ENCODE measurements around the gene ZBTB2. TPM values are rescaled to one million over a fixed set of nuclear protein-coding genes. Genes with fewer than 3 reads are reported as not detected.

ZBTB2 gene
- total and polyA plus RNA-seq, 8 donors: 3.1 to 6.6 (median 4.3) TPM

DNA sequence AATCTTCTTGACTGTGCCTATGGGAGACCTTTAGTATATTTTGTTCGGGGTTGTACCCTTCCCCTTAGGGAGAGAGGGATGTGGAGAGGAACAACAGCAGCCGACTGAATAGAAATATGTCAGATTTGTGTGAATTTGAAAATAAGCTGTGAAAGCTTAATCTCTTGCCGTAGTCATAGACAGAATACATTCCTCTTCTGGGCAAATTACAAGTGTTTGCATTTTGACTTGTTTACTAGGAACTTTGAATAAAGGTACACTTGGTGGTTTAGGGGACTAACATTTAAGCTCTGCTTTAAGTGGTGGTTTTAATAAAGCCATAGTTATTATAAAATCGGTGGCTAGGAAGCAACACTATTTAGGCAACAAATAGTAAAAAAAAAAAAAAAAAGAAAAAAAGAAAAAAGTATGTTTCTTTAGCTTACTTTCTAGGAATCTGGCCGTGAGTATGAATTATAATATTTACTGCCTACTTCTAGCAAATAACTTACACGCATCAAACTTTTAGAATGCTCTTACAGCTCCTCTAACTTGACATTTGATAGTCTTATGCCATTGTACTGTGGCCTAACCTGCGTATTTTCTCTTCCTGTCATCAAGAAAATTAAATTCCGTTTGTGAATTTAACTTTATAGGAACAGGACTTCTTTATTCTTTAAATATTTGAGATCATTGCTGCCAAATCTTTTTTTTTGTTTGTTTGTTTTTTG is 65.1 kb downstream of the ZBTB2 start:
- FAIRE-seq (no peak), DNase-seq (no peak), ATAC-seq (peak in 1 of 4 donors; percentile 2)
- intact Hi-C loops (cut with DNase I): loop anchor here in 1 of 3 donors (10.0 kb wide), 1 partner anchor 321 kb away; no protein-coding TSS in a partner anchor
- Histone ChIP-seq H3K9me3 (no peaks in the 10 kb centered on the region), H3K4me3 (no peak overlapping the region), H3K27ac (no peak overlapping the region), H3K27me3 (no peaks in the 10 kb centered on the region), H3K4me1 (peaks cover 4 to 9% (median 4%) of the 10 kb centered on the region in 3 donors), H3K36me3 (no peaks in the 10 kb centered on the region)
- TF ChIP-seq, protein P1, sequence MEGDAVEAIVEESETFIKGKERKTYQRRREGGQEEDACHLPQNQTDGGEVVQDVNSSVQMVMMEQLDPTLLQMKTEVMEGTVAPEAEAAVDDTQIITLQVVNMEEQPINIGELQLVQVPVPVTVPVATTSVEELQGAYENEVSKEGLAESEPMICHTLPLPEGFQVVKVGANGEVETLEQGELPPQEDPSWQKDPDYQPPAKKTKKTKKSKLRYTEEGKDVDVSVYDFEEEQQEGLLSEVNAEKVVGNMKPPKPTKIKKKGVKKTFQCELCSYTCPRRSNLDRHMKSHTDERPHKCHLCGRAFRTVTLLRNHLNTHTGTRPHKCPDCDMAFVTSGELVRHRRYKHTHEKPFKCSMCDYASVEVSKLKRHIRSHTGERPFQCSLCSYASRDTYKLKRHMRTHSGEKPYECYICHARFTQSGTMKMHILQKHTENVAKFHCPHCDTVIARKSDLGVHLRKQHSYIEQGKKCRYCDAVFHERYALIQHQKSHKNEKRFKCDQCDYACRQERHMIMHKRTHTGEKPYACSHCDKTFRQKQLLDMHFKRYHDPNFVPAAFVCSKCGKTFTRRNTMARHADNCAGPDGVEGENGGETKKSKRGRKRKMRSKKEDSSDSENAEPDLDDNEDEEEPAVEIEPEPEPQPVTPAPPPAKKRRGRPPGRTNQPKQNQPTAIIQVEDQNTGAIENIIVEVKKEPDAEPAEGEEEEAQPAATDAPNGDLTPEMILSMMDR (IDR thresholded peaks at IDR 0.05): no peak
- WGBS, 2 donors: 62 to 67% methylated on average over 8 of the region's 8 CpGs

GRCh38 chr6:151325075-151326050 is 66.0 kb downstream of the ZBTB2 start:
- peaks cover 4 to 9% (median 4%) of the 10 kb centered on the region in 3 donors for H3K4me1 ChIP-seq
- H3K4me3 ChIP-seq: peak overlapping the region in 3 of 4 donors; percentile 13 to 49 (median 33)
- H3K27me3 ChIP-seq: no peaks in the 10 kb centered on the region
- WGBS, 2 donors: 2 to 3% methylated on average over 44 to 46 of the region's 46 CpGs
- peak; percentile 33 to 75 (median 58) for DNase-seq
- intact Hi-C loops (cut with DNase I): loop anchor here in 1 of 3 donors (10.0 kb wide), 1 partner anchor 321 kb away; no protein-coding TSS in a partner anchor
- no peak overlapping the region for H3K27ac ChIP-seq
- no peaks in the 10 kb centered on the region for H3K9me3 ChIP-seq
- no peak for FAIRE-seq
- no peaks in the 10 kb centered on the region for H3K36me3 ChIP-seq
- TF ChIP-seq, protein P1 (IDR thresholded peaks at IDR 0.05): no peak
- ATAC-seq: peak; percentile 74 to 88 (median 80)

GRCh38 chr6:151324488-151324825 is 66.9 kb downstream of the ZBTB2 start:
- WGBS, 2 donors: 29 to 33% methylated on average over 6 of the region's 6 CpGs
- Histone ChIP-seq H3K9me3 (no peaks in the 10 kb centered on the region), H3K36me3 (no peaks in the 10 kb centered on the region), H3K4me3 (no peak overlapping the region), H3K27me3 (no peaks in the 10 kb centered on the region), H3K27ac (no peak overlapping the region), H3K4me1 (peaks cover 4 to 9% (median 4%) of the 10 kb centered on the region in 3 donors)
- ATAC-seq: no peak
- TF ChIP-seq, protein P1 (IDR thresholded peaks at IDR 0.05): no peak
- intact Hi-C loops (cut with DNase I): loop anchor here (5.0 to 10.0 kb wide), 3 partner anchors 307 to 320 kb away; no protein-coding TSS in a partner anchor
- FAIRE-seq: no peak
- DNase-seq: no peak

DNA sequence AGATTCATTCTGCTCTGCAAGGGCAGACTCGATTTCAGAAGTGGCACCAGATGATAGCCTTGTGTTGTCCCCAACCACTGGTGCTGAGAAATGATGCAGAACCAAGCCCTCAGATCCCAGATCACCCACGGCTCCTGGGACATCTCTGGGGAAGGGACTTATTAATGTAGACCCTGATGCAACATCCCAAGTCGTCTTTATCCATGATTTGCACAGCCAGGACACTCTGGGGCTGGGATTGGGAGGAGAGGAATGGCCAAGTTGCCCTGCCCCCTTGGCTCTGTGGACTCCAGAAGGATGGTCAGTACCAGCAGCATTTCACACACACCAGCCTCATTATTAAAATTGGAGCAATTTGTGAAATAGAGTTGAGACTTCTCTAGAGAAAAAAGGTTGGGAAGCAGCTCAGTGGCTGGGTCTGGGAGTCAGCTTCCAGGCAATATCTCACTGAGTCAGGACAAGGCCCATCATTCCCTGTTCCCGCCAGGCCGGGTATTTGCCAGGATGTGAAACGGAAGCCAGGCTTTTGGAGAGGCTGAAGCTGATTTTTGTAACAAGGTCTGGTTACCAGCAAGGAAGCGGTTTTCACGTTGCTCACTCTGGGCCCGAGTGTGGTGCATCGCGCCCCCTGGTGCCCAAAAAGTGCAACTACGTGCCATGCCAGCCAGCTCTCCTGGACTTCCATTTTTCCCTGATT is 67.4 kb downstream of the ZBTB2 start:
- intact Hi-C loops (cut with DNase I): loop anchor here (5.0 to 10.0 kb wide), 3 partner anchors 307 to 319 kb away; no protein-coding TSS in a partner anchor
- DNase-seq: peak; percentile 57 to 93 (median 84)
- H3K9me3 ChIP-seq: no peaks in the 10 kb centered on the region
- H3K4me3 ChIP-seq: no peak overlapping the region
- peak; percentile 87 to 95 (median 92) for ATAC-seq
- no peaks in the 10 kb centered on the region for H3K36me3 ChIP-seq
- H3K27ac ChIP-seq: no peak overlapping the region
- no peak for FAIRE-seq
- peaks cover 4 to 9% (median 4%) of the 10 kb centered on the region in 3 donors for H3K4me1 ChIP-seq
- TF ChIP-seq, protein P1 (IDR thresholded peaks at IDR 0.05): peak; percentile 91 to 96 (median 94)
- WGBS, 2 donors: 15 to 16% methylated on average over 12 of the region's 12 CpGs
- H3K27me3 ChIP-seq: no peaks in the 10 kb centered on the region

Data from pancreas (tissue), 10 donors.